ENCODE measurements around the gene NR1H3.

NR1H3 gene

DNA sequence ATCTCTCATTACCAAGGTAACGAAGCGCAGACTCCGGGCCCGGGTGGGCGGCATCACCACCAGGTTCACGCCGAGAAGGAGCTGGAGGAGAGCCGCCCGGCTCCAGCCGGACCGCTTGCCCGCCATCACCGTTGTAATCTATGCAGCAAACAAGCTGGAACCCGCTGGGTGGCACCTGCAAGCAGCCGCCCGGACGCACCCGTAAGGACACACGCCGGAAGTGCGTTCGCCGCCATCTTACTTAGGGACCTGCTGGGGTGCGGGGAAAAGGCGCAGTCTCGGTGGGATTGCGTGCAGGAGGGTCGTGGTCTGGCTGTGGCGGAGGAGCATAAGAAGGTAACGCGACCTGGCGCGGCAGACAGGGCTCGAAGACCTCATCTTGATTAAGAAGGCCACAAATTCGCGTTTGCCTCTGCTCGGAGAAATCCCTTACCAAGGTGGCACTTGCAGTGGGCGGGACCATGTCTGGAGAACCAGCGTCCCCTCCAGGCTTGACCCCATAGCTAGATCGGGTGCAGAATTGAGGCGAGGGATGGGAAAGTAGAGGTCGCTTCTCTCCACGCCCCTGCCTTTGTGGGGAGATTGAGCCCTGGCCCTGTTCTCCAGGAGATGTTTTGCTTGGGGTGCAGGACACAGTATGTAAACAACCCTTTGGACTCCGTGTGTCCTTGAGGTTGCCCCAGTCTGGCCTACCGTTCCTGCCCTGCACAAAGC, 9.0 kb upstream of the NR1H3 start, which contains the start of gene ACP2:
TSS of gene ACP2 (minus strand) at position 151 of the 714 bp plus-strand sequence. CDS start at position 126, 25 bp downstream.
- Histone ChIP-seq H4K8ac (ENCODE audit: low read length) (peak within 1 kb of the TSS; percentile 99), H4K91ac (ENCODE audit: low read length) (peak within 1 kb of the TSS; percentile 83), H3K27ac (ENCODE audit: low read length, poor library complexity, severe bottlenecking) (peak within 1 kb of the TSS; percentile 86), H3K4me3 (ENCODE audit: insufficient read depth in 1 of 2, low read depth in 1 of 2, low read length in 2 of 2) (peak within 1 kb of the TSS; percentile 83 to 93), H2BK12ac (ENCODE audit: low read length in 2 of 2) (peak within 1 kb of the TSS; percentile 71 to 89), H3K14ac (ENCODE audit: low read length in 2 of 2) (peak within 1 kb of the TSS in 1 of 2 experiments; percentile 89), H2BK120ac (ENCODE audit: low read depth, low read length) (no peak within 1 kb of the TSS), H3K4ac (ENCODE audit: low read depth in 1 of 2, low read length in 2 of 2) (peak within 1 kb of the TSS; percentile 38 to 94), H3K4me1 (ENCODE audit: control insufficient read depth, insufficient read depth, low read depth, low read length) (peaks cover 22% of the 10 kb centered on the region), H2BK15ac (ENCODE audit: low read depth, poor library complexity, severe bottlenecking) (peak within 1 kb of the TSS; percentile 73), H3K23ac (ENCODE audit: low read length in 2 of 2) (peak within 1 kb of the TSS in 1 of 2 experiments; percentile 40), H3K9ac (ENCODE audit: low read length) (peak within 1 kb of the TSS; percentile 93), H3K9me3 (ENCODE audit: control insufficient read depth, low read length) (no peaks in the 10 kb centered on the region), H3K18ac (ENCODE audit: low read depth in 1 of 2, low read length in 2 of 2) (peak within 1 kb of the TSS; percentile 96), H3K36me3 (ENCODE audit: control insufficient read depth in 1 of 2, insufficient read depth in 2 of 2, low read depth in 1 of 2, low read length in 2 of 2) (peaks cover 16 to 19% of the 10 kb centered on the region in 2 experiments), H3K27me3 (ENCODE audit: control insufficient read depth in 1 of 2, insufficient read depth in 1 of 2, low read length in 2 of 2) (no peaks in the 10 kb centered on the region), H2AFZ (ENCODE audit: low read depth, low read length) (peak within 1 kb of the TSS; percentile 95), H2BK5ac (ENCODE audit: low read depth, low read length, poor library complexity, severe bottlenecking) (peak within 1 kb of the TSS; percentile 95), H3K4me2 (ENCODE audit: low read length, poor library complexity, severe bottlenecking) (peak within 1 kb of the TSS; percentile 70), H2AK5ac (ENCODE audit: low read length, severe bottlenecking) (peak within 1 kb of the TSS; percentile 24), H3K79me1 (replicated peaks; ENCODE audit: low read length, poor library complexity, severe bottlenecking) (peaks cover 23% of the 10 kb centered on the region)
- DNase-seq, result peak; percentile 88
- under 1% methylated on average over 45 of the region's 45 CpGs for WGBS

DNA sequence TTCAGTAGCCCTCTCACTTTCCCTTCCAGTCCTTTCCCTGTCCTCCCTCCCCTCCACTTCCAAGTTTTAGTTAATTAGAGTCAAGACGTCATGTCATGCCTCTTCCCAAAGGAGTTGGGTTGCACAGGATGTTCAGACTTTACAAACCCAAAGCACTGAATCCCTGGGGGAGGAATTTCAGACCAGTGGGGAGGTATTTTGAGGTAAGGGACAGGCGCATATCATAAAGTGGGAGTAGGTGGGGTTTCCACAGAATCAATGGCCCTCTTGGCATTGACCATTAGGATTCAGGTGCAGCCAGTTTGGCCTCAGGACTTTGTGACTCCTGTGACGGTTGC, 8.4 kb upstream of the NR1H3 start:
- H3K14ac ChIP-seq (ENCODE audit: low read length in 2 of 2), result peak overlapping the region in 1 of 2 experiments; percentile 89
- H3K9ac ChIP-seq (ENCODE audit: low read length), result peak overlapping the region; percentile 93
- peaks cover 23% of the 10 kb centered on the region for H3K79me1 ChIP-seq (replicated peaks; ENCODE audit: low read length, poor library complexity, severe bottlenecking)
- peaks cover 16 to 17% of the 10 kb centered on the region in 2 experiments for H3K36me3 ChIP-seq (ENCODE audit: control insufficient read depth in 1 of 2, insufficient read depth in 2 of 2, low read depth in 1 of 2, low read length in 2 of 2)
- no peak overlapping the region for H2BK120ac ChIP-seq (ENCODE audit: low read depth, low read length)
- DNase-seq, result no peak
- H2AFZ ChIP-seq (ENCODE audit: low read depth, low read length), result peak overlapping the region; percentile 87
- 65% methylated on average over 3 of the region's 3 CpGs for WGBS
- peak overlapping the region in 1 of 2 experiments; percentile 69 for H3K4ac ChIP-seq (ENCODE audit: low read depth in 1 of 2, low read length in 2 of 2)
- H3K4me3 ChIP-seq (ENCODE audit: insufficient read depth in 1 of 2, low read depth in 1 of 2, low read length in 2 of 2), result peak overlapping the region; percentile 83 to 93
- H3K23ac ChIP-seq (ENCODE audit: low read length in 2 of 2), result no peak overlapping the region
- H4K8ac ChIP-seq (ENCODE audit: low read length), result peak overlapping the region; percentile 99
- H2BK12ac ChIP-seq (ENCODE audit: low read length in 2 of 2), result peak overlapping the region in 1 of 2 experiments; percentile 8
- H3K27ac ChIP-seq (ENCODE audit: low read length, poor library complexity, severe bottlenecking), result no peak overlapping the region
- peak overlapping the region; percentile 52 for H3K4me2 ChIP-seq (ENCODE audit: low read length, poor library complexity, severe bottlenecking)
- H2BK15ac ChIP-seq (ENCODE audit: low read depth, poor library complexity, severe bottlenecking), result no peak overlapping the region
- peaks cover 25% of the 10 kb centered on the region for H3K4me1 ChIP-seq (ENCODE audit: control insufficient read depth, insufficient read depth, low read depth, low read length)
- H3K18ac ChIP-seq (ENCODE audit: low read depth in 1 of 2, low read length in 2 of 2), result peak overlapping the region; percentile 96
- H2BK5ac ChIP-seq (ENCODE audit: low read depth, low read length, poor library complexity, severe bottlenecking), result no peak overlapping the region
- H4K91ac ChIP-seq (ENCODE audit: low read length), result peak overlapping the region; percentile 53
- H3K27me3 ChIP-seq (ENCODE audit: control insufficient read depth in 1 of 2, insufficient read depth in 1 of 2, low read length in 2 of 2), result no peaks in the 10 kb centered on the region
- no peaks in the 10 kb centered on the region for H3K9me3 ChIP-seq (ENCODE audit: control insufficient read depth, low read length)
- H2AK5ac ChIP-seq (ENCODE audit: low read length, severe bottlenecking), result peak overlapping the region; percentile 16

DNA sequence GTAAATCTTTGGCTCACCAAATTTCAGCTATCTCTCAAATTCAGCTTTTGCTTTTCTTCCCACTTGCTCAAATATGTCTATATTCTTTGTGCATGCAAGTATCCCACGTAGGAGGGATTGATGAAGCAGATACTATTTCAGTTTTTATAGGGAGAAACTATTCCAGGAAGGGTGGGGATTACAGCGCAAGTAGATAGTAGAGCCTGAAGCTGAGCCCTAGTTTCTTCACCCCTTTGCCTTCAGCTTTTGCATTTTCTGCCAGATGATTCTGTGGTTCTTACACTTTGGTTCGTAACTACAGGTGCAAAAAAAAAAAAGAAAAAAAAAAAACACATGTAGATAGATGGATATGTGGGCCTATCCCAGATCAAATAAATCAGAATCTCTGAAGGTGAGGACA, 6.0 kb upstream of the NR1H3 start:
- H2BK5ac ChIP-seq (ENCODE audit: low read depth, low read length, poor library complexity, severe bottlenecking), result no peak overlapping the region
- H3K9me3 ChIP-seq (ENCODE audit: control insufficient read depth, low read length), result no peaks in the 10 kb centered on the region
- H3K27me3 ChIP-seq (ENCODE audit: control insufficient read depth in 1 of 2, insufficient read depth in 1 of 2, low read length in 2 of 2), result no peaks in the 10 kb centered on the region
- no peak overlapping the region for H2AFZ ChIP-seq (ENCODE audit: low read depth, low read length)
- WGBS, result 100% methylated on average over 3 of the region's 3 CpGs
- no peaks in the 10 kb centered on the region for H3K36me3 ChIP-seq (ENCODE audit: control insufficient read depth in 1 of 2, insufficient read depth in 2 of 2, low read depth in 1 of 2, low read length in 2 of 2)
- no peak overlapping the region for H2BK120ac ChIP-seq (ENCODE audit: low read depth, low read length)
- no peak overlapping the region for H3K18ac ChIP-seq (ENCODE audit: low read depth in 1 of 2, low read length in 2 of 2)
- H3K27ac ChIP-seq (ENCODE audit: low read length, poor library complexity, severe bottlenecking), result no peak overlapping the region
- H4K8ac ChIP-seq (ENCODE audit: low read length), result no peak overlapping the region
- no peak overlapping the region for H3K4ac ChIP-seq (ENCODE audit: low read depth in 1 of 2, low read length in 2 of 2)
- no peak for DNase-seq
- no peak overlapping the region for H4K91ac ChIP-seq (ENCODE audit: low read length)
- H3K14ac ChIP-seq (ENCODE audit: low read length in 2 of 2), result no peak overlapping the region
- H2BK12ac ChIP-seq (ENCODE audit: low read length in 2 of 2), result no peak overlapping the region
- peaks cover 19% of the 10 kb centered on the region for H3K79me1 ChIP-seq (replicated peaks; ENCODE audit: low read length, poor library complexity, severe bottlenecking)
- no peak overlapping the region for H2BK15ac ChIP-seq (ENCODE audit: low read depth, poor library complexity, severe bottlenecking)
- no peak overlapping the region for H3K23ac ChIP-seq (ENCODE audit: low read length in 2 of 2)
- no peak overlapping the region for H3K4me2 ChIP-seq (ENCODE audit: low read length, poor library complexity, severe bottlenecking)
- H2AK5ac ChIP-seq (ENCODE audit: low read length, severe bottlenecking), result no peak overlapping the region
- H3K9ac ChIP-seq (ENCODE audit: low read length), result no peak overlapping the region
- H3K4me3 ChIP-seq (ENCODE audit: insufficient read depth in 1 of 2, low read depth in 1 of 2, low read length in 2 of 2), result no peak overlapping the region
- H3K4me1 ChIP-seq (ENCODE audit: control insufficient read depth, insufficient read depth, low read depth, low read length), result peaks cover 17% of the 10 kb centered on the region

DNA sequence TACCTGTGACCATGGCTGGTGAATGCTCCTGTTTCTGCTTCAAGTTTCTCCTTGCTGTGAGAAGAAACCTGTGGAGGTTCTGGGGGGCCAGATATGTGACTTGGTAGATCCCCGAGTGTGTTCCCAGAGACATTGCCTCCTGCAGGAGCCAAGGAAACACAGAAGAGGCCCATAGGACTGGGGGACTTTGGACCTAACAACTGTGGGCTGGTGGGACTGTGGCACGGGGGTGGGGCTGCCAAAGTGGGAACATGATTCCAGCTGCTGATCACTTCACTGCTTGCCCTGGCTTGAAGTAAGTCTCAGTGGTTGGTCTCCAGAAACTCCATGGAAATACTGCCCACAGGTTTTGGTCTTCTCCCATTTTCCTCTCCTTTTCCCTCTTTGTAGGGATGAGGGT, 4.1 kb upstream of the NR1H3 start:
- peak overlapping the region; percentile 57 for H2BK120ac ChIP-seq (ENCODE audit: low read depth, low read length)
- H3K14ac ChIP-seq (ENCODE audit: low read length in 2 of 2), result no peak overlapping the region
- no peaks in the 10 kb centered on the region for H3K9me3 ChIP-seq (ENCODE audit: control insufficient read depth, low read length)
- H2BK15ac ChIP-seq (ENCODE audit: low read depth, poor library complexity, severe bottlenecking), result no peak overlapping the region
- H3K4ac ChIP-seq (ENCODE audit: low read depth in 1 of 2, low read length in 2 of 2), result peak overlapping the region in 1 of 2 experiments; percentile 47
- no peak overlapping the region for H2AFZ ChIP-seq (ENCODE audit: low read depth, low read length)
- DNase-seq, result no peak
- H4K91ac ChIP-seq (ENCODE audit: low read length), result no peak overlapping the region
- H3K9ac ChIP-seq (ENCODE audit: low read length), result no peak overlapping the region
- no peaks in the 10 kb centered on the region for H3K27me3 ChIP-seq (ENCODE audit: control insufficient read depth in 1 of 2, insufficient read depth in 1 of 2, low read length in 2 of 2)
- H2BK12ac ChIP-seq (ENCODE audit: low read length in 2 of 2), result peak overlapping the region; percentile 6 to 93
- H2BK5ac ChIP-seq (ENCODE audit: low read depth, low read length, poor library complexity, severe bottlenecking), result no peak overlapping the region
- H3K36me3 ChIP-seq (ENCODE audit: control insufficient read depth in 1 of 2, insufficient read depth in 2 of 2, low read depth in 1 of 2, low read length in 2 of 2), result no peaks in the 10 kb centered on the region
- 100% methylated on average over 2 of the region's 2 CpGs for WGBS
- no peak overlapping the region for H3K27ac ChIP-seq (ENCODE audit: low read length, poor library complexity, severe bottlenecking)
- H3K18ac ChIP-seq (ENCODE audit: low read depth in 1 of 2, low read length in 2 of 2), result peak overlapping the region in 1 of 2 experiments; percentile 6
- no peak overlapping the region for H3K4me2 ChIP-seq (ENCODE audit: low read length, poor library complexity, severe bottlenecking)
- no peak overlapping the region for H2AK5ac ChIP-seq (ENCODE audit: low read length, severe bottlenecking)
- no peak overlapping the region for H3K23ac ChIP-seq (ENCODE audit: low read length in 2 of 2)
- H4K8ac ChIP-seq (ENCODE audit: low read length), result no peak overlapping the region
- H3K4me3 ChIP-seq (ENCODE audit: insufficient read depth in 1 of 2, low read depth in 1 of 2, low read length in 2 of 2), result no peak overlapping the region
- peaks cover 11% of the 10 kb centered on the region for H3K79me1 ChIP-seq (replicated peaks; ENCODE audit: low read length, poor library complexity, severe bottlenecking)
- peaks cover 25% of the 10 kb centered on the region for H3K4me1 ChIP-seq (ENCODE audit: control insufficient read depth, insufficient read depth, low read depth, low read length)

All from mesenchymal stem cell (in vitro differentiated cells and primary cell).